GM12878 (cell line): ENCODE measurements around the gene DLGAP3. TPM values are rescaled to one million over a fixed set of nuclear protein-coding genes. Genes with fewer than 3 reads are reported as not detected.
"Not testable (repeated sequence)": the region's sequence is repeated elsewhere in the genome, so short reads cannot be mapped to it uniquely, and the experiment has no call there.

Experiments used
- ATAC-seq: fragments of 200-7000 bp; cut with Tn5 transposase; 3 replicates; pipeline ENCODE4 v1.9.1; 2020; ENCODE audit warnings: mild to moderate bottlenecking, moderate library complexity
- BruUV-seq: library from RNA; stranded (reverse); fragments of 400-500 nt; replicated peaks from 2 replicates; lab custom pipeline; 2021; lab: Mats Ljungman, UMichigan
- CTCF ChIA-PET: fragments of 300-600 bp; sonication (Branson Sonifier 250); formaldehyde crosslinking; extraction: SDS; loops from one replicate; lab custom pipeline; 2021; ENCODE audit warnings: inconsistent platforms; lab: Yijun Ruan, JAX
- POLR2A ChIA-PET: fragments of 350-600 bp; formaldehyde crosslinking; extraction: SDS; loops from one replicate; lab custom pipeline; 2021; ENCODE audit warnings: inconsistent platforms; lab: Charles Lee
- RAD21 ChIA-PET: fragments of 300-600 bp; sonication (Branson Sonifier 250); formaldehyde crosslinking; loops from one replicate; lab custom pipeline; 2023; ENCODE audit warnings: antibody characterized with exemption; ENCODE audit not compliant: unreplicated experiment; lab: Charles Lee
- SMC1A ChIA-PET: fragments of 300-600 bp; sonication (Branson Sonifier 250); formaldehyde crosslinking; loops from one replicate; lab custom pipeline; 2023; ENCODE audit not compliant: unreplicated experiment, uncharacterized antibody; lab: Charles Lee
- DNase-seq: peaks from one replicate; pipeline ENCODE4 v3.0.0-alpha.2; 2011; ENCODE audit warnings: low read depth, low spot score
- FAIRE-seq: peaks from 3 replicates; lab custom pipeline; 2011; peaks lifted over from hg19 to GRCh38; lab: Jason Lieb, UNC
- H2AFZ ChIP-seq: 2 replicates; pipeline ENCODE4 v1.6.0; 2011; ENCODE audit warnings: low read depth, low read length, control low read depth; ENCODE audit not compliant: control insufficient read depth
- H3K27ac ChIP-seq: 2 replicates; pipeline ENCODE4 v1.5.1; 2011; ENCODE audit warnings: control low read depth; ENCODE audit not compliant: control insufficient read depth, insufficient read depth
- H3K27me3 ChIP-seq, 2 experiments: replicated peaks in 1 of 2; 2 replicates each; pipeline versions ENCODE4 v1.6.0 to v1.6.1; 2011; ENCODE audit warnings: low read length in 1 of 2; ENCODE audit not compliant: control insufficient read depth in 2 of 2, insufficient read depth in 2 of 2
- H3K36me3 ChIP-seq, 2 experiments: 2 replicates each; pipeline ENCODE4 v1.5.1; 2011; ENCODE audit warnings: low read length in 1 of 2; ENCODE audit not compliant: control insufficient read depth in 2 of 2, insufficient read depth in 2 of 2
- H3K4me1 ChIP-seq: 2 replicates; pipeline ENCODE4 v1.6.1; 2011; ENCODE audit warnings: mild to moderate bottlenecking, low read length, moderate library complexity, mixed read lengths; ENCODE audit not compliant: control insufficient read depth, insufficient read depth
- H3K4me2 ChIP-seq: 2 replicates; pipeline ENCODE4 v1.6.0; 2011; ENCODE audit warnings: control low read depth; ENCODE audit not compliant: control insufficient read depth, insufficient read depth
- H3K4me3 ChIP-seq: fragments of 200-600 bp; sonication (generic); 2 replicates; pipeline ENCODE4 v1.5.1; 2016
- H3K79me2 ChIP-seq: 2 replicates; pipeline ENCODE4 v1.6.0; 2011; ENCODE audit warnings: low read length; ENCODE audit not compliant: control insufficient read depth, insufficient read depth
- H3K9ac ChIP-seq: 2 replicates; pipeline ENCODE4 v1.8.0; 2011; ENCODE audit warnings: low read length, control low read depth, mixed read lengths; ENCODE audit not compliant: control insufficient read depth, insufficient read depth
- H3K9me3 ChIP-seq: replicated peaks from 3 replicates; pipeline ENCODE4 v1.5.1; 2011; ENCODE audit warnings: mild to moderate bottlenecking, low read length; ENCODE audit not compliant: control insufficient read depth, insufficient read depth
- H4K20me1 ChIP-seq: 2 replicates; pipeline ENCODE4 v1.6.0; 2011; ENCODE audit not compliant: control insufficient read depth, insufficient read depth
- TCF3 ChIP-seq: IDR thresholded peaks from 2 replicates; pipeline ENCODE4 v1.6.1; 2012; ENCODE audit warnings: low read depth, mild to moderate bottlenecking, low read length, borderline replicate concordance; ENCODE audit not compliant: insufficient read depth
- ZSCAN29 ChIP-seq: fragments of 450-650 bp; IDR thresholded peaks from 2 replicates; pipeline ENCODE4 v1.6.1; 2017; ENCODE audit warnings: mild to moderate bottlenecking, moderate library complexity
- WGBS: methylation state at CpG from one replicate; pipeline ENCODE4 v1.1.6; 2016; ENCODE audit warnings: low lambda C conversion rate; ENCODE audit not compliant: insufficient replicate concordance, insufficient coverage; ENCODE audit errors: missing lambda C conversion rate; 5-methylcytosine and 5-hydroxymethylcytosine counted together
- in situ Hi-C: fragments of 300-500 bp; cut with MboI; formaldehyde crosslinking; loops from 9 replicates; pipeline ENCODE4 v1.14.3; 2018; ENCODE audit warnings: mixed read lengths
- intact Hi-C: fragments of 100-400 bp; cut with micrococcal nuclease; formaldehyde crosslinking; loops from one replicate; pipeline ENCODE4 v1.14.2; 2022; ENCODE audit not compliant: unreplicated experiment
- polyA plus RNA-seq, 11 experiments: library from polyadenylated mRNA; depleted of rRNA in 4 of 11; unstranded in 6 of 11; stranded (reverse) in 5 of 11; fragments of >200 nt; fragmentation: Nextera tagmentation in 4 of 11; fragmentation: Illumina TruSeq in 1 of 11; extraction: Ambion mirVana in 4 of 11; extraction: Trizol in 1 of 11; gene quantifications; 1 replicate in 1 of 11; 2 replicates in 10 of 11; pipeline versions ENCODE4 v1.2.1 to v1.2.3, GENCODE V29; 2011 to 2016; ENCODE audit warnings: inconsistent platforms in 2 of 11, missing spikeins in 2 of 11, low read depth in 1 of 11
- total RNA-seq, 4 experiments: library from RNA; depleted of rRNA in 3 of 4; stranded (reverse); fragments of >200 nt in 3 of 4; fragmentation: Illumina TruSeq in 1 of 4; extraction: Trizol in 1 of 4; gene quantifications; 2 replicates each; pipeline versions ENCODE4 v1.2.1 to v1.2.3, GENCODE V29; 2013 to 2021
- TF ChIP-seq, protein P1 (sequence below): fragments of 450-650 bp; IDR thresholded peaks from 2 replicates; pipeline ENCODE4 v1.6.1; 2018; ENCODE audit warnings: borderline replicate concordance, mild to moderate bottlenecking; ENCODE audit not compliant: partially characterized antibody
- TF ChIP-seq, protein P2 (sequence below): IDR thresholded peaks from 2 replicates; pipeline ENCODE4 v1.6.1; 2011; ENCODE audit warnings: borderline replicate concordance, low read depth, mild to moderate bottlenecking, moderate library complexity, low read length; ENCODE audit not compliant: insufficient read depth, poor library complexity, severe bottlenecking

DLGAP3 gene
- total and polyA plus RNA-seq, 10 of the 15 experiments (the other 5 are each of a cell fraction or from before 2014, with no cell fraction given): 0.03 to 0.15 (median 0.08) TPM; not detected in 4

DNA sequence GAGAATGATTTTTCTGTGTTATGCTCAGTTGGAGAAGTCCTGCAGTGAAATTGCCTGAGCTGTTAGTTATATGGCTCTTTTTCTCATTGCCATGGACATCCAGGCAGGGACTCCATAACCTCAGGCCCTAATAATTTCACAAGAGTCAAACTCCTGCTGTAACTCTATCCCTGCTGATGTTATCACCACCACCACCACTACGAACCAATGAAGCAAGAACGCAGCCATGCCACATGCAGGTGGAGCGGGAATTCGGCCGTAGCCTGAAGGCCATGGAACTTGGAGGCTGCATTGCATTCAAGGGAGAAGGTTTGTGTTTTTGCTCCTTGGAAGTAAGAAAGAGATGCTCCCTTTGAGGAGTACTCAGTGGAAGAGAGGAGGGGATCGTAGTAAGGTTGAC lies 16.8 kb upstream of the DLGAP3 start (continued):
- TF ChIP-seq, protein P1, sequence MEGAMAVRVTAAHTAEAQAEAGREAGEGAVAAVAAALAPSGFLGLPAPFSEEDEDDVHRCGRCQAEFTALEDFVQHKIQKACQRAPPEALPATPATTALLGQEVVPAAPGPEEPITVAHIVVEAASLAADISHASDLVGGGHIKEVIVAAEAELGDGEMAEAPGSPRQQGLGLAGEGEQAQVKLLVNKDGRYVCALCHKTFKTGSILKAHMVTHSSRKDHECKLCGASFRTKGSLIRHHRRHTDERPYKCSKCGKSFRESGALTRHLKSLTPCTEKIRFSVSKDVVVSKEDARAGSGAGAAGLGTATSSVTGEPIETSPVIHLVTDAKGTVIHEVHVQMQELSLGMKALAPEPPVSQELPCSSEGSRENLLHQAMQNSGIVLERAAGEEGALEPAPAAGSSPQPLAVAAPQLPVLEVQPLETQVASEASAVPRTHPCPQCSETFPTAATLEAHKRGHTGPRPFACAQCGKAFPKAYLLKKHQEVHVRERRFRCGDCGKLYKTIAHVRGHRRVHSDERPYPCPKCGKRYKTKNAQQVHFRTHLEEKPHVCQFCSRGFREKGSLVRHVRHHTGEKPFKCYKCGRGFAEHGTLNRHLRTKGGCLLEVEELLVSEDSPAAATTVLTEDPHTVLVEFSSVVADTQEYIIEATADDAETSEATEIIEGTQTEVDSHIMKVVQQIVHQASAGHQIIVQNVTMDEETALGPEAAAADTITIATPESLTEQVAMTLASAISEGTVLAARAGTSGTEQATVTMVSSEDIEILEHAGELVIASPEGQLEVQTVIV: no peak
- TF ChIP-seq, protein P2, sequence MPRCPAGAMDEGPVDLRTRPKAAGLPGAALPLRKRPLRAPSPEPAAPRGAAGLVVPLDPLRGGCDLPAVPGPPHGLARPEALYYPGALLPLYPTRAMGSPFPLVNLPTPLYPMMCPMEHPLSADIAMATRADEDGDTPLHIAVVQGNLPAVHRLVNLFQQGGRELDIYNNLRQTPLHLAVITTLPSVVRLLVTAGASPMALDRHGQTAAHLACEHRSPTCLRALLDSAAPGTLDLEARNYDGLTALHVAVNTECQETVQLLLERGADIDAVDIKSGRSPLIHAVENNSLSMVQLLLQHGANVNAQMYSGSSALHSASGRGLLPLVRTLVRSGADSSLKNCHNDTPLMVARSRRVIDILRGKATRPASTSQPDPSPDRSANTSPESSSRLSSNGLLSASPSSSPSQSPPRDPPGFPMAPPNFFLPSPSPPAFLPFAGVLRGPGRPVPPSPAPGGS: no peak
- TF ChIP-seq TCF3 (no peak), ZSCAN29 (no peak)

DNA sequence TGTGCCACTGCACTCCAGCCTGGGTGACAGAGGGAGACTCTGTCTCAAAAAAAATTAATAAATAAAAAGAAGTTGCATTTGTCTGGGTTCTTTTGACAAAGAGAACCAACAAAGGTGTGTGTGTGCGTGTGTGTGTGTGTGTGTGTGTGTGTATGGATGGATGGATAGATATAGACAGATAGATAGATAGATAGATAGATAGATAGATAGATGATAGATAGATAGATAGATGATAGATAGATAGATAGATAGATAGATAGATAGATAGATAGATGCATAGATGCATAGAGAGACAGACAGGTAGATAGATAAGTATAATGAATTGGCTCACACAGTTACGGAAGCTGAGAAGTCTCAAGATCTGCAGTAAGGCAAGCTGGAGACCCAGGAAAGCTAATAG lies 12.3 kb upstream of the DLGAP3 start:
- ATAC-seq, H4K20me1 ChIP-seq, H3K4me2 ChIP-seq, POLR2A ChIA-PET, CTCF ChIA-PET, BruUV-seq, H3K4me3 ChIP-seq, in situ Hi-C loops, H2AFZ ChIP-seq, H3K4me1 ChIP-seq, H3K79me2 ChIP-seq, SMC1A ChIA-PET, FAIRE-seq, H3K9me3 ChIP-seq, H3K36me3 ChIP-seq, RAD21 ChIA-PET, H3K27me3 ChIP-seq, DNase-seq, H3K9ac ChIP-seq, intact Hi-C loops, H3K27ac ChIP-seq: not testable (repeated sequence)
- 93% methylated on average over 2 of the region's 2 CpGs for WGBS
